ENCODE data around the gene DUSP19. TPM values are rescaled to one million over a fixed set of nuclear protein-coding genes. Genes with fewer than 3 reads are reported as not detected.

Gene DUSP19
- polyA plus RNA-seq, 3 donors: 4.2 to 5.5 (median 4.2) TPM

DNA sequence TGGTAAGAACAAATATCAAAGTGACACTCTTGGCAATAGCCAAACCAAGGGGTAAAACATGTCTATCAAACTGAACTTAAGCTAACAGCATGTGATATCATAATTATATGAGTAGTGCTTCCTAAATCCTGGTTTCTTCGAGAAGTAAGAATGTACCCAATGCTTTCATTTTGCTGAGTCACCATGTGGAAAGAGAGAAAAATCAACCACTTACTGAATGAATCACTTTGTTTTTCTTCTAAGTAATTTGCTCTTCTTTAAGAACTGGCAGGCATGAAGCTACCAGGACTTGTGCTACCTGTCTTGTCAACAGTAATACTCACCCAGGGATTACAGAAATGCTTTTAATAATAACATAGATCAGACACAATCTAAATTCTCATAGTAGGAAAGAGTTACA lies 19.0 kb upstream of the DUSP19 start:
- no peak for DNase-seq

DNA sequence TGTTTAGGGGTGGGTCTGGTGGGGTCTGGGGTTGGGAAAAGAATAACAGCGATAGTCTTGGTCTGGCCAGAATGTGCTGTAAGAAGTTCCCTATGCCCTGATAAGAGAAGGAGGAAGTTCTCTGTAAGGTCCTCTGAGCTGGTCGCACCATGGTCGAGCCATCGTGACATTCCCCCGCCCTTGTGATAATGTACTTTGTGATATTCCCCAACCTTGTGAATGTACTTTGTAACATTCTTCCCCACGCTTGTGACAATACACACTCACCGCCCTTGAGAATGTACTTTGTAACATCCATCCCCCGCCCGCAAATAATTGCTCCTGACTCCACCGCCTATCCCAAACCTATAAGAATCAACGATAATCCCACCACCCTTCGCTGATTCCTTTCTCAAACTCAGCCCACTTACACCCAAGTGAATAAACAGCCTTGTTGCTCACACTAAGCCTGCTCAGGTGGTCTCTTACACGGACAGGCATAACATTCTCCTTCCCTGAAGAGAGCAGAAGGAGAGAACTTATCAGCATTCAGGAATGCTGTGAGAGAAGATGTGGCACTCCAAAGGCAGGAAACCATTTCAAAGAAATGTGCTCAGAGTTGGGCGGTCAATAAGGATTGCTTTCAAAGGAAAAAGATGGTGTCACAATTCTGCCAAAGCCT lies 17.8 kb upstream of the DUSP19 start:
- DNase-seq: no peak

DNA sequence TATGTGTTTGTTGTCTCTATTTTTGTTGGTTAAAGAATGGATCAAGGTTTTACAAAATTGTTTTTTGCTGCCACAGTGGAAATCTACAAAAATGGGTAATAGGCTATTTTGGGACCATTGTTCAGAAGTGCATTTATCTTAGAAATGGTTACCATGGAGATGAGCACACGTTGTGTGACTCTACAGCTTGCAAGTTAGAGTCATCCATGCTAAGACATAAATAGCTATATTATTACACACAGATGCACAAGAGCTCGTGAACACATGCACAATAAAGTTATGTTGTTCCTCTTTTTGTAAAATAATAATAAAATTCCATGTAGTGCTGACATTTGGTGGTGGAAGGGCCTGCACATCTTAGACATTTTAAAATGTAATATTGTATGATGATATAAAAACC lies 15.5 kb upstream of the DUSP19 start:
- no peak for DNase-seq

- DNase-seq: no peak
Measured at GRCh38 chr2:183068561-183068960, 10.0 kb upstream of the DUSP19 start.

- DNase-seq: no peak
Measured at GRCh38 chr2:183069174-183069573, 9.4 kb upstream of the DUSP19 start.

GRCh38 chr2:183070942-183071844 lies 7.4 kb upstream of the DUSP19 start:
- DNase-seq: peak; percentile 12

DNA sequence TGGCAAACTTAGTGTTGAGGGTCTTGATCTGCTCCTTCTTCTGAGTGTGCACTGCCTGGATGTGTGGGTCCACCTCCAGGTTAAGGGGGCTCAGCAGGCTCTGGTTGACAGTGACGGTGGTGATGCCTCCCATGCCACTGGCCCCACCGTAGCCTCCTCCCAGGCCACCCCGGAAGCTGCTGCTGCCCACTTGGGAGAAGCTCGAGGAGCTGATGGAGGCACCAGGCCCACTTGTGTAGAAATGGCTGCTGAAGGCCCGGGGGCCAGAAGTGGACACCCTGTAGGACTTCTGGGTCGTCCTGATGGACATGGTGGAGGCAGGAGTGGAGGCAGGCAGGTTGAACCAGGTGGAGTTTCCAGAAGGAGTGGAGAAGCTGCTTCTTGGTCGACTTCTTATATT lies 6.4 kb upstream of the DUSP19 start:
- no peak for DNase-seq

DNA sequence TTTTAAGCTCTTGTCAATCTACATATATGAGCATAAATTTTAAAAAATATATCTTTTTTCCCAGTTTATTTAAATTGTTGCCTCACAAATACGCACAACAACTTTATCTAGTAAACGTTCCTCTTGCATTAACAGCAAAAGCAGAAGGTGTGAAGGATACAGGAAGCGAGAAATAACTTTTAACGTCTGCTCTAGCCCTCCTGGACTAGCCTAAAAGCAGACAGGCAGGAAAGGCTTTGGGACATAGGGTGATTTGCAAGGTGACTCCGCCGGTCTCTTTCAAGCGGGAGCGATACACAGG lies 434 bp upstream of the DUSP19 start:
- DNase-seq: no peak

- DNase-seq: no peak
Measured at GRCh38 chr2:183079139-183079775, 710 bp downstream of the DUSP19 start.

DNA sequence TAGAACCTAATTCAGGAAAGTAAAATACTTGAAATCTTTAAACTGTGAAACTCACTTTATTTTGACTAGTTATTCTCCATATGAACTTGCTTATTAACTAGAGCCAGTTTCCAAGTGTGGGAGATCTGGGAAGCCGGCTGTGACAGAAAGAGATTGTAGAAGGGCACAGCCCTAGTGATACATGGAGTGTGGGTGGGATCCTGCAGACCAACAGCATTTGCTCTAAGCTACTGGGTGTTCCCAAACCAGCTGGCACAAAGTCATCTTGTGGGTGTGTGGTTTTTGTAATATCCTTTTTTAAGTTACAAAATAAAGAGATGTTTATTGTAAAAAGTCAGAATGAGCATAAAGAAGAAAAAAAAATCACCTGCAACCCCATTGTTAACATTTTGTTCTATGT lies 3.4 kb downstream of the DUSP19 start:
- no peak for DNase-seq

DNA sequence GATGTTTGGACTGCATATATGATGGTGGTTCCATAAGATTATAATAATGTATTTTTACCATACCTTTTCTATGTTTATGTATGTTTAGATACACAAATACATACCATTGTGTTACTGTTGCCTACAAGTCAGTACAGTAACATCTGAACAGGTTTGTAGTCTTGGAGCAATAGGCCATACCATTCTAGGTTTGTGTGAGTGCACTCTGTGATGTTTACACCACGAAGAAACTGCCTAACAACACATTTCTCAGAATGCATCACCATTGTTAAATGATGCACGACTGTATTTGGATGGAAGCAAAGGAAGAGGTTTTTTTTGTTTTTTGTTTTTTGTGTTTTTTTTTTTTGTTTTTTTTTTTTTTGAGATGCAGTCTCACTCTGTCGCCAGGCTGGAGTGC lies 9.5 kb downstream of the DUSP19 start:
- DNase-seq: no peak

GRCh38 chr2:183089192-183089851 lies 10.8 kb downstream of the DUSP19 start:
- DNase-seq: no peak

DNA sequence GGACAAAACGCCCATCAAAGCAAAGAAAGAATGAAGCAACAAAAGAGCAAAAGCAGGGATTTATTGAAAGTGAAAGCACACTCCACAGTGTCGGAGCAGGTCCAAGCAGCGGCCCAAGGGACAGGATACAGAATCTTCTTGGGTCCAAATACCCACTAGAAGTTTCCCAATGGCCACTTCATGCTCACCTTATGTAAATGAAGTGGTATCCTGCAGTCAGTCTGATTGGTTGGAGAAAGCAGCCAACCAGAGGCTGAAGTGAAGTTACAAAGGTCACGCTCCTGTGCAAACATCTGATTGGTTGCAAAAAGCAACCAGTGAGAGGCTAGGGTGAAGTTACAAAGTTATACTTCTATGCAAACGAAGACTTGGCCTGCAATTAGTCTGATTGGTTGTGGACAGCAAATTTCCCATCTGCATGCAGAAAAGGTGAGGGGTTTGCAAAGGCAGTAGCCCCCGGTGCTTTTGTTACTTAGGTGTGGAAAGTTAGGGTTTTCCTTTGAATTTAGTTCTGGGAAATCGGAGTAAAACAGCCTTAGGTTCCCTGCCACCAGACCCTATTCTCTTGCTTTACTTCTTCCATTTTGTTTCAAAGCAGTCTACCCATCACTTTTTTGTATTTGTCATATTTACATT lies 12.9 kb downstream of the DUSP19 start:
- DNase-seq: no peak

GRCh38 chr2:183091954-183092345 lies 13.4 kb downstream of the DUSP19 start:
- no peak for DNase-seq

- no peak for DNase-seq
Measured at GRCh38 chr2:183093857-183094657, 15.5 kb downstream of the DUSP19 start.

DNA sequence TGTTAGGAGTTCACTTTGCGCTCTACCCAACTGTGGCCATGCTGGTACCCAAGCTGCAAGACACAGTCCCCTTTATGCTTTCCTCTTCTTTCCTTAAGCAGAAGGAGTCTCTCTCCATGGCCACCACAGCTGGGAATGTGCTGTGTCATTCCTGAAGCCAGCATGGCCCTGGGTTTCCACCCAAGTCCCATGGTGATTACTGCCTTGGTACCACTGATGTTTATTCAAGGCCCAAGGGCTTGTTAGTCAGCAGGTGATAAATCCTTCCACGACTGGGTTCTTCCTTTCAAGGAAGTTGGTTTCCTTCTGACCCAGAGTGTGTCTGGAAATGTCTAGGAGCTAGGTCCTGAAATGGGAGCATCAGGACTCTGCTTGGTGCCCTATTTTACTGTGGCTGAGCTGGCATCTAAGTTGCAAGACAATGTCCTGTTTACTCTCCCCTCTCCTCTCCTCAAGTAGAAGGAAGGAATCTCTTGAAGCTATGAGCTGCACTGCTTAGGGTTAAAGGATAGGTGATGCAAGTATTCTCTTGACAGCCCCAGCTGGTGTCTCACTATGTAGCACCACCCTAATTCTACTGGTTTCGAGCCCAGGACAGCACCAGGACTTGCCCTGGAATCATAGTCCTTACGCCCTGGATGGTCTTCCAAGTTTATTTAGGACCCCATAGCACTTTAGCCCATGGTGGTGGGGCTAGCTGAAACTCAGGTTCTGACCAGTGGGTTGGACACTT lies 27.0 kb downstream of the DUSP19 start:
- no peak for DNase-seq

- no peak for DNase-seq
Measured at GRCh38 chr2:183112577-183112976, 34.0 kb downstream of the DUSP19 start.

GRCh38 chr2:183113630-183114029 lies 35.1 kb downstream of the DUSP19 start:
- DNase-seq: no peak

GRCh38 chr2:183117226-183117625 lies 38.7 kb downstream of the DUSP19 start:
- no peak for DNase-seq
